Measurements from ENCODE around the gene NPAS3. TPM values are rescaled to one million over a fixed set of nuclear protein-coding genes. Genes with fewer than 3 reads are reported as not detected.

Gene NPAS3
- polyA plus RNA-seq, 4 donors, result 0.30 to 0.81 (median 0.62) TPM; not detected in 1

DNA sequence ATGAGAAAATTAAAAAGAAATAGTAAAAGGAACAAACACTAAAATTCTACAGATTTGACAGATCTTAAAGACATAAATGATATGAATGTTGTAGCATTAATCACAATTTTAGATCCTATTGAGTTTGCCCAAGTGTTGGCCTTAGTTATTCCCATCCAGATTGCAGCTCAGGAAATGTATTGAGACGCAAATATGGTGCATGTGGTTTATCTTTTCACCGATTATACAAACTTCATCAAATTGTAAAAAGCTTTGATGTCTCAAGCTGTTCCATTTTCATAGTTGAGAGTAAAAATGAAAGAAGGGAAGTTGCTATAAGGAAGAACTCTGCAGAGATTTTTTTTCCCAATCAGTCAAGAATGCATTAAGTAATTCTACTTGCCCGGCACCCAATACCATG, 683.8 kb downstream of the NPAS3 start:
- FAIRE-seq, result no peak
- 82 to 85% (median 85%) methylated on average over 3 of the region's 3 CpGs for WGBS, 3 donors

DNA sequence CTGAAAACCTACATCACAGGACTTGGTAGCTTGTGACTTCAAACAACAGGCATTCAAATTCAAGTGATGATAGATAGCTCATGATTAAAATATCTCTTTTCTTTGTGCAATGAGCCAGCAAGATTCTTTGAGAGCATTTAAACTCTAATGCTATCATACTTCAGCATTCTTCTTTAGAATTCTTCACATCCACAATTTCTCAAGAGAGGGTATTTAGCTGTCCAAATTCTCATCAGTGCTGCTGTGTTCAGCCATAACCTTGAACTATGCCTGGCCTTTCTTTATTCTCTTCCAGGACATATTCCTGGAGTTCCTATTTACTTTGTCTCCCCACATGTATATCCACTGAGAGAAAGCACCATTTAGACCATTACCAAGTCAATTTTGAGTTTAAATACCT, 691.1 kb downstream of the NPAS3 start:
- Histone ChIP-seq H3K36me3 (ENCODE audit: control insufficient read depth in 3 of 3, insufficient read depth in 2 of 3, low read depth in 1 of 3, low read length in 3 of 3) (no peaks in the 10 kb centered on the region), H3K4me1 (ENCODE audit: control insufficient read depth in 3 of 3, insufficient read depth in 2 of 3, low read depth in 1 of 3, low read length in 2 of 3) (no peaks in the 10 kb centered on the region), H3K27ac (ENCODE audit: low read depth in 1 of 3, low read length in 2 of 3) (no peak overlapping the region), H3K4me3 (ENCODE audit: low read depth in 1 of 3, low read length in 3 of 3) (no peak overlapping the region), H3K9me3 (ENCODE audit: control insufficient read depth in 2 of 2, insufficient read depth in 1 of 2, low read depth in 1 of 2, low read length in 1 of 2) (no peaks in the 10 kb centered on the region), H3K27me3 (ENCODE audit: control insufficient read depth in 3 of 3, insufficient read depth in 3 of 3, low read length in 3 of 3) (peaks cover 0 to 4% (median 0%) of the 10 kb centered on the region in 3 donors)
- DNase-seq (no peak), FAIRE-seq (no peak)

More for the DNA sequence above, 683.8 kb downstream of the NPAS3 start:
- no peaks in the 10 kb centered on the region for H3K9me3 ChIP-seq (ENCODE audit: control insufficient read depth in 2 of 2, insufficient read depth in 1 of 2, low read depth in 1 of 2, low read length in 1 of 2)
- no peaks in the 10 kb centered on the region for H3K36me3 ChIP-seq (ENCODE audit: control insufficient read depth in 3 of 3, insufficient read depth in 2 of 3, low read depth in 1 of 3, low read length in 3 of 3)
- H3K27ac ChIP-seq (ENCODE audit: low read depth in 1 of 3, low read length in 2 of 3), result no peak overlapping the region
- H3K27me3 ChIP-seq (ENCODE audit: control insufficient read depth in 3 of 3, insufficient read depth in 3 of 3, low read length in 3 of 3), result no peaks in the 10 kb centered on the region
- H3K4me1 ChIP-seq (ENCODE audit: control insufficient read depth in 3 of 3, insufficient read depth in 2 of 3, low read depth in 1 of 3, low read length in 2 of 3), result no peaks in the 10 kb centered on the region
- no peak overlapping the region for H3K4me3 ChIP-seq (ENCODE audit: low read depth in 1 of 3, low read length in 3 of 3)
- no peak for DNase-seq

DNA sequence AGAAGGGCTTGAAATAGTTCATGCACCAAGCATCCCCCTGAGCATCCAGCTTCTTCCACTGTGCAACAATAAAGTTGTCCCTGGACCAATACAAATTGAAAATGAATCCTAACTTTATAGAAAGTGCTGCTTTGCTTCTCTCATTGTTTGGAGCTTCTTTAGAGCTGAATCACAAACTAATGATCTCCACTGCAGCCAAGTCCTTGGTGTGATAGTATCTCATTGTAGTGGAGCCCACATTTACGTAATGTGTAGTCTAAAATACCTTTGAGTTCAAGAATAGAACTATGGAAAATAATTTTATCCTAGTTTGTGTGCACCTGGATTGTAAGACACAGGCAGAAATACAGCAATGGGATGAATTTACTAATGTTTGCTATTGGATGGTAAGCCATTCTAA, 692.3 kb downstream of the NPAS3 start:
- Histone ChIP-seq H3K4me1 (ENCODE audit: control insufficient read depth in 3 of 3, insufficient read depth in 2 of 3, low read depth in 1 of 3, low read length in 2 of 3) (no peaks in the 10 kb centered on the region), H3K27me3 (ENCODE audit: control insufficient read depth in 3 of 3, insufficient read depth in 3 of 3, low read length in 3 of 3) (peaks cover 0 to 4% (median 0%) of the 10 kb centered on the region in 3 donors), H3K4me3 (ENCODE audit: low read depth in 1 of 3, low read length in 3 of 3) (no peak overlapping the region), H3K9me3 (ENCODE audit: control insufficient read depth in 2 of 2, insufficient read depth in 1 of 2, low read depth in 1 of 2, low read length in 1 of 2) (no peaks in the 10 kb centered on the region), H3K27ac (ENCODE audit: low read depth in 1 of 3, low read length in 2 of 3) (no peak overlapping the region), H3K36me3 (ENCODE audit: control insufficient read depth in 3 of 3, insufficient read depth in 2 of 3, low read depth in 1 of 3, low read length in 3 of 3) (no peaks in the 10 kb centered on the region)
- 70 to 92% (median 81%) methylated on average over 1 of the region's 1 CpG for WGBS, 3 donors
- DNase-seq (no peak), FAIRE-seq (no peak)

DNA sequence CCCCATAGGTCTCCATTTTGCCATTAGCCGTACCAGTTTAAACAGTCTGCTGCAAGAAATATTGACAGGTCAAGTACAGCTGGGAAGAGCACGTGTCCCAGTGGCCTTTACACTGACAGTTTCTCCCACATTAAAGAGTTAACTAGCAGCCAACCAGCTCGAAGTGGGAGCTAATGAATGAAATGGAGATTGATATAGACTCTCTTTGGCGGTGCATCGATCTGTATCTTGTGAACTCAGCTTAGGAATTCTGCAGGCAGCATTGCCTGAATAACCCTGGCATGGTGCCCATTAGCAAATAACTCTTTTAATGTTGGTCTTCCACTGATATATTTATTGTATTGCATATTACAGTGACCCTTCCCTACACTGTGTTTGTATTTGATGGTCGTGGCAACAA, 692.8 kb downstream of the NPAS3 start:
- Histone ChIP-seq H3K36me3 (ENCODE audit: control insufficient read depth in 3 of 3, insufficient read depth in 2 of 3, low read depth in 1 of 3, low read length in 3 of 3) (no peaks in the 10 kb centered on the region), H3K4me1 (ENCODE audit: control insufficient read depth in 3 of 3, insufficient read depth in 2 of 3, low read depth in 1 of 3, low read length in 2 of 3) (no peaks in the 10 kb centered on the region), H3K27me3 (ENCODE audit: control insufficient read depth in 3 of 3, insufficient read depth in 3 of 3, low read length in 3 of 3) (peaks cover 0 to 4% (median 0%) of the 10 kb centered on the region in 3 donors), H3K4me3 (ENCODE audit: low read depth in 1 of 3, low read length in 3 of 3) (no peak overlapping the region), H3K9me3 (ENCODE audit: control insufficient read depth in 2 of 2, insufficient read depth in 1 of 2, low read depth in 1 of 2, low read length in 1 of 2) (no peaks in the 10 kb centered on the region), H3K27ac (ENCODE audit: low read depth in 1 of 3, low read length in 2 of 3) (no peak overlapping the region)
- peak; percentile 5 to 31 for DNase-seq
- FAIRE-seq, result no peak
- 18 to 46% (median 30%) methylated on average over 6 of the region's 6 CpGs for WGBS, 3 donors

DNA sequence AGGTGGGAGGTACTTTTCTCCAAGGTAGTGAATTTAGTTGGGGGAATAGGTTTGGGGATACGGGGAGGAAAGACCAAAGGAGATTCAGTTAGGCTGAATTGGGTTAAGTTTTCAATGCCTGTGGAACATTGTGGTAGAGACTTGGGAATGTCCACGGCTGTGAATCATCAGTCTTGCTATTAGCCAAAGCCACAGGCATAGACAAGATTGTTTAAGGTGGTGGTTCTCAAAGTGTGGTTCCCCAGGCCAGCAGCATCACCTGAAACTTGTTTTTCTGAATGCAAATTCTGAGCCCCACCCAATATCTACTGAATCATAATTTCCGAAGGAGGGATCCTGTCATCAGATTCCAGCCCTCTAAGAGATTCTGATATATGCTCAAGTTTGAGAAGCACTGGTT, 696.0 kb downstream of the NPAS3 start:
- Histone ChIP-seq H3K9me3 (ENCODE audit: control insufficient read depth in 2 of 2, insufficient read depth in 1 of 2, low read depth in 1 of 2, low read length in 1 of 2) (no peaks in the 10 kb centered on the region), H3K36me3 (ENCODE audit: control insufficient read depth in 3 of 3, insufficient read depth in 2 of 3, low read depth in 1 of 3, low read length in 3 of 3) (no peaks in the 10 kb centered on the region), H3K27me3 (ENCODE audit: control insufficient read depth in 3 of 3, insufficient read depth in 3 of 3, low read length in 3 of 3) (peaks cover 0 to 4% (median 0%) of the 10 kb centered on the region in 3 donors), H3K4me1 (ENCODE audit: control insufficient read depth in 3 of 3, insufficient read depth in 2 of 3, low read depth in 1 of 3, low read length in 2 of 3) (no peaks in the 10 kb centered on the region), H3K4me3 (ENCODE audit: low read depth in 1 of 3, low read length in 3 of 3) (no peak overlapping the region), H3K27ac (ENCODE audit: low read depth in 1 of 3, low read length in 2 of 3) (no peak overlapping the region)
- DNase-seq (no peak), FAIRE-seq (no peak)
- 81 to 93% (median 90%) methylated on average over 3 of the region's 3 CpGs for WGBS, 3 donors

DNA sequence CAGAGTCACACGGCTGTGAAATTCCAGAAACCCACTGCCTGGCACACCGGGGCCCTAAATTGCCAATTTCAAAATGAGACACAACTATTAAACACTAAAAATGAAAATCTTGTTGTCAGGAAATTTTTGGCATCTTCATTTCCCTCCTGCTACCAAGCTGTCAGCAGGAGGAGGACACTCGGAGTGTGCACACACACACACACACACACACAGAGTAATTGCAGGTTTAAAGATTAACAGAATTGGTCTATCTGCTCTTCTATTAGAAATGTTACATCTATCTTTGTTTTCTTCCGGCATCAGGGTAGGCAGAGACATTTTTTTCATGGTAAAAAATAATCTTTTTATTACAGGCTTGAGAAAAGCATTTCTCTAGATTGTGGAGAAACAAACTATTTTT, 698.0 kb downstream of the NPAS3 start:
- Histone ChIP-seq H3K4me3 (ENCODE audit: low read depth in 1 of 3, low read length in 3 of 3) (no peak overlapping the region), H3K36me3 (ENCODE audit: control insufficient read depth in 3 of 3, insufficient read depth in 2 of 3, low read depth in 1 of 3, low read length in 3 of 3) (no peaks in the 10 kb centered on the region), H3K4me1 (ENCODE audit: control insufficient read depth in 3 of 3, insufficient read depth in 2 of 3, low read depth in 1 of 3, low read length in 2 of 3) (no peaks in the 10 kb centered on the region), H3K27me3 (ENCODE audit: control insufficient read depth in 3 of 3, insufficient read depth in 3 of 3, low read length in 3 of 3) (no peaks in the 10 kb centered on the region), H3K27ac (ENCODE audit: low read depth in 1 of 3, low read length in 2 of 3) (no peak overlapping the region), H3K9me3 (ENCODE audit: control insufficient read depth in 2 of 2, insufficient read depth in 1 of 2, low read depth in 1 of 2, low read length in 1 of 2) (no peaks in the 10 kb centered on the region)
- 48 to 73% (median 53%) methylated on average over 4 of the region's 4 CpGs for WGBS, 3 donors
- DNase-seq, result peak; percentile 3 to 24
- no peak for FAIRE-seq

DNA sequence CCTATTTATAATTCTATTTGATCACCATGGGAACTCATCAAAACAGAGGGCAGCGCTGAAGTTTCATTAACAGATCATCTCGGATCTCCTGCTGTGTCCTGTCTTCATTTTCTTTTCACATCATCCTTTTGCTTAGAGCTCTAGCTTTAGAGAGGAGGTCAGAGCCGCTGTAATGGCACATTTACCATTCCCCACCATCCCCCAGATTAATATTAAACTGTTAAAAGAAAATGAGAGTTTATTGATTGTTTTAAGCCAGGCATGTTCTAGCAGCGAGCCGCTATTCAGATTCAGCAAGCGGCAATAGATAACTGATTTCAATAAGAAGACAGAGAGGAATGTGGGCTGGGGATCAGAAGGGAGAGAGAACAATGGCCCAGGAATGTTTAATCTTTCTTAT, 703.4 kb downstream of the NPAS3 start:
- FAIRE-seq (no peak), DNase-seq (no peak)
- Histone ChIP-seq H3K36me3 (ENCODE audit: control insufficient read depth in 3 of 3, insufficient read depth in 2 of 3, low read depth in 1 of 3, low read length in 3 of 3) (no peaks in the 10 kb centered on the region), H3K4me1 (ENCODE audit: control insufficient read depth in 3 of 3, insufficient read depth in 2 of 3, low read depth in 1 of 3, low read length in 2 of 3) (no peaks in the 10 kb centered on the region), H3K4me3 (ENCODE audit: low read depth in 1 of 3, low read length in 3 of 3) (no peak overlapping the region), H3K27me3 (ENCODE audit: control insufficient read depth in 3 of 3, insufficient read depth in 3 of 3, low read length in 3 of 3) (peaks cover 0 to 3% (median 0%) of the 10 kb centered on the region in 3 donors), H3K9me3 (ENCODE audit: control insufficient read depth in 2 of 2, insufficient read depth in 1 of 2, low read depth in 1 of 2, low read length in 1 of 2) (no peaks in the 10 kb centered on the region), H3K27ac (ENCODE audit: low read depth in 1 of 3, low read length in 2 of 3) (no peak overlapping the region)
- 52 to 63% (median 54%) methylated on average over 6 of the region's 6 CpGs for WGBS, 3 donors

DNA sequence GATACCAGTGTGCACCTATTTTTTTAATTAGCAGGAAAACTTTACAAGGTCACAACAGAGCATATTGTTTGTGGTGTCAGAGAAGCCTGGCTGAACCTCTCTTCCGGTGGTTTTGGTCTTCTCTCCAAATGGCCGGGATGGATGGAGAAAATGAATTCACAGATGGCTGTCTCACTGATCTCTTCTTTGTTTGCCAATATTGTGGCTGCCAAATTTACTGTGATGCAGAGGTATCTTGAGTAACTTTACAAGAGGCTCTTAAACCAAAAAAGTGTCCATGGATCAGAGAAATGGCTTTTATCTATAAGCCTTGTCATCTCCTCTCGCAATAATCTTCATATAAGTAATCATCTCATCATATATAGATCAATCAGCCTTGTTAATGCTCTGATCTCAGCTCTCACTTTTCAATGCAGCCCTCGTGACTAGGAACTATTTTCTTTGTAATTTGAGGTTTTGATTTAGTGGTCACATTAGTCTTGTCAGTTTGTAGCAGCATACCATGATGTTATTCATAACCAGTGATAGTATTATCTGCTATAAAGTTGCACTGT, 704.1 kb downstream of the NPAS3 start:
- Histone ChIP-seq H3K4me1 (ENCODE audit: control insufficient read depth in 3 of 3, insufficient read depth in 2 of 3, low read depth in 1 of 3, low read length in 2 of 3) (no peaks in the 10 kb centered on the region), H3K4me3 (ENCODE audit: low read depth in 1 of 3, low read length in 3 of 3) (no peak overlapping the region), H3K27me3 (ENCODE audit: control insufficient read depth in 3 of 3, insufficient read depth in 3 of 3, low read length in 3 of 3) (peaks cover 0 to 3% (median 0%) of the 10 kb centered on the region in 3 donors), H3K9me3 (ENCODE audit: control insufficient read depth in 2 of 2, insufficient read depth in 1 of 2, low read depth in 1 of 2, low read length in 1 of 2) (no peaks in the 10 kb centered on the region), H3K27ac (ENCODE audit: low read depth in 1 of 3, low read length in 2 of 3) (no peak overlapping the region), H3K36me3 (ENCODE audit: control insufficient read depth in 3 of 3, insufficient read depth in 2 of 3, low read depth in 1 of 3, low read length in 3 of 3) (no peaks in the 10 kb centered on the region)
- 76 to 82% (median 81%) methylated on average over 4 of the region's 4 CpGs for WGBS, 3 donors
- no peak for DNase-seq
- no peak for FAIRE-seq
